HG03439 (cell line): ENCODE measurements around the gene LATS1.
"Not testable (repeated sequence)": the region's sequence is repeated elsewhere in the genome, so short reads cannot be mapped to it uniquely, and the experiment has no call there.

Experiments
- ATAC-seq: cut with Tn5 transposase; IDR thresholded peaks from one replicate; pipeline ENCODE4 v1.9.1; 2021; ENCODE audit warnings: mild to moderate bottlenecking, moderate library complexity; ENCODE audit not compliant: unreplicated experiment

Gene LATS1

GRCh38 chr6:149729824-149730223 is 11.9 kb upstream of the LATS1 start:
- no peak for ATAC-seq

GRCh38 chr6:149728499-149729234 is 10.8 kb upstream of the LATS1 start:
- ATAC-seq, result no peak

GRCh38 chr6:149727793-149728498 is 10.0 kb upstream of the LATS1 start:
- ATAC-seq, result no peak

DNA sequence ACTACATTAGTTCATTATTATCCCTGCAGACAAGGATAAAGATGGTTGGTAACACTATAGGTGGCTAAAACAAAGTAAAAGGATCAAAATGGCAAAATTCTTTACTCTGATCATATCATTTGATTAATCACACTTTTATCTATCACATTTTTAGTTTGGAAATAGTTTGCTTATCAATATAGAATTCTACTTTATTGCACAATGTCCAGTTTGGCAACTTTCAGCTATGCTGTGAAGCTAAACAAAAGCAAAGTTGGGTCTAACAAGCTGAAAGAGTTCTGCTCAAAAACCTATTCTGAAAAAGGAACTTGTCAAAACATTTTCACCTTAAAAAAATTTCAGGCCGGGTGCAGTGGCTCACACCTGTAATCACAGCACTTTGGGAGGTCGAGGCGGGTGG is 7.9 kb upstream of the LATS1 start:
- no peak for ATAC-seq

DNA sequence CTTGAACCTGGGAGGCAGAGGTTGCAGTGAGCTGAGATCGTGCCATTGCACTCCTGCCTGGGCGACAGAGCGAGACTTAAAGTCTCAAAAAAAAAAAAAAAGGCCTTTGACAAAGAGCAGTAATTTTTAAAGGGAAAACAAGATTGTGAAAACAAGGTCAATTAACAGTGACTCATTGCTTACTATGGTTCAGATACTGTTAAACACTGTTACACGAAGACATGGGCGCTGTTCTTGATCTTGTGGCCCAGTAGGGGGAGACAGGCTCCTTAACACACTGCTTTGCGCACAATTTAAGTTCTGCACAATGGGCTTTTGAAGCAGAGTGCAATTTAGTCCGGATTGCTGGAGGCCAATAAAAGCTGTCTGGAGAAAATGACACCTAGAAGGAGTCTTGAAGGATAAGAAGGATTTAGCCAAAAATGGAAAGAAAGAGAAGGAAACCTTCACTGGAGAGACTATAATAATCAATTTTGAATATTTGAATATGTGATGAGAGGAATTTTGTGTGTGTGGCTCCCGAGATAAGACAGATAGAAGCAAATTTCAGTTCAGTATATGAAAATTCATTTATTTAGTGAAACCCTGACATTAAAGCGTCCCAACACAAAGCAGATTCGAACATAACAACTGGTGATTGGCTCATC is 6.0 kb upstream of the LATS1 start:
- no peak for ATAC-seq

DNA sequence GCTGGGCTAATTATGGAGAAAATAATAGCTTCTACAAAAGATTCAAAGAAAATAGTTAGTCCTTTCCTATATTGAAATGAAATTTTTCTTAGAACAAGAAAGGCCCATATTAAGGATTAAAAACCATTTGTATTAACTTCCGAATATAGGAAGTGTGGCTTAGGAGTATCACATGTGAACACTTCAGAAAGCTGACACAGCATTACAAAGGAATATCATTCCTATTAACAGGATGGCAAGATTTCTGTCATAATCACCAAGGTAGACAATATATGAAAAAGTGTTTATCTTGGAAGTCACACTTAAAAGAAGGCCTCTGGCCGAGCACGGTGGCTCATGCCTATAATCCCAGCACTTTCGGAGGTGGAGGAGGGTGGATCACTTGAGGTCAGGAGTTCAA is 5.4 kb upstream of the LATS1 start:
- no peak for ATAC-seq

DNA sequence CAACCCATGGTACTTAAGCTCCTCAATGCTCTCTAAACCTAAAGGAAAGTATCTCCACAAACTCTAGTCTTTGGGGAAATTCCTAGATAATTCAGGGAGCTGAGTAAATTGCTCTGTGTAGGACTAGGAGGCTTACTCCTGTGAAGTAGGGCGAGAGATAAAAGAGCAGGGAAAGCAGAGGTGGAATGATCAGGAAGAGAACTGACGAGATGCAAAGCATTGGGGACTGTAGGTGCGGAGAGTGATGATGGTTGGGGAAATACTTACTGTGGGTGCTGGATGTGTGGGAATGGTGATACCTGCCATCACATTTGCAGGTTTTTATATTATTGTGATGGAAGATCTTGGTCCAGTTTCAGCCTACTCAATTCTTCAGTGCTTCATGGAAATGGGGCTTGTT is 1.6 kb upstream of the LATS1 start:
- no peak for ATAC-seq

DNA sequence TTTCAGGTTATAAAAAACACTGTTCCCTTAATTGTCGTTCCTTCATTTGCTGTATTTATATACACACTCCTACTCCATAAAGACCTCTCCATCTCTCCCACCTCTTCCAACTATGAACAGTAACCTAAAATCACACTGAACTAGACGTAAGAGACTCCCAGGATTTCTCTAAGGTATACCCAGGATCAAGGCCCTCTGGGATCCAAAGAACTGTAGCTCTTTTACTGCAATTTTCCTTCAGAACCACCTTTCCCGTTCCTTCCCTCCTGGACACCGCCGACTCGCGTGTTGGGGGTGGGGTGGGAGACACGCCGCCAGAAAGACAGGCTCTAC is 680 bp downstream of the LATS1 start:
- no peak for ATAC-seq

- ATAC-seq, result no peak
These were observed 1.5 kb downstream of the LATS1 start for GRCh38 chr6:149716181-149716963.

DNA sequence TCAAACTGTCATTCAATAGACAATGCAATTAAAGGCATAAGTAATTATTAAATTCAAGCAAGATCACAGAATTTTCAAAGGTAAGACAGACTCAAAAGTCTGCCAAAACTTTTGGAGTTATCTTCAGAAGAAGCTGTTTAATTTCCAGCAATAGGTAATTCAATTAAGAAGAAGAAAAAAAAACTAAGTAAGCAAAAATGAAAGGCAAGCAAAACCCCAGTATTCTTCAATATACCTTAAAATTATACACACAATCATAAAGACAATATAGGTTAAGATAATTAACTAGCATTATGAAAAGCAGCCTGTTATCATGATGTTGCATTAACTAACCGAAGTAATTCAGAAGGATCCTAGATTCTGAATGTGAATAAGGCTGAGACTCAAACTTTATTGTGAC is 3.5 kb downstream of the LATS1 start:
- ATAC-seq, result no peak

GRCh38 chr6:149711711-149712110 is 6.2 kb downstream of the LATS1 start:
- no peak for ATAC-seq

- ATAC-seq, result no peak
These were observed 16.2 kb downstream of the LATS1 start for GRCh38 chr6:149701714-149702113.

DNA sequence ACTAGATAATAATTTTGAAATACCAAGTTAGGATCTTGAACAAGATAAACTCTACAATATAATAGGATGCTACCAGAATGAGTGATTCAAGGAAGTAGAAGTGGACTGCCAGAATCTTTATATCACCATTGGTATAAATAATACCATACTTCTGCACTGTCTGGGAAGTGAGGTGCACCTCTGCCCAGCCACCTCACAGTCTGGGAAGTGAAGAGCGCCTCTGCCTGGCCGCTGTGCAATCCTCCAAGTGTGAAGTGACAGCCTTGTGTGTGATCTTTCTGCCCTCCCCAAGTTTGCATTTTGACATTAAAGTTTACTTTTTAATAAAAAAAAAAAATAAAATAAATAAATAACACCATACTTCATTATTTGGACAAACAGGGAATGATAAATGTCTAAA is 18.8 kb downstream of the LATS1 start:
- no peak for ATAC-seq

DNA sequence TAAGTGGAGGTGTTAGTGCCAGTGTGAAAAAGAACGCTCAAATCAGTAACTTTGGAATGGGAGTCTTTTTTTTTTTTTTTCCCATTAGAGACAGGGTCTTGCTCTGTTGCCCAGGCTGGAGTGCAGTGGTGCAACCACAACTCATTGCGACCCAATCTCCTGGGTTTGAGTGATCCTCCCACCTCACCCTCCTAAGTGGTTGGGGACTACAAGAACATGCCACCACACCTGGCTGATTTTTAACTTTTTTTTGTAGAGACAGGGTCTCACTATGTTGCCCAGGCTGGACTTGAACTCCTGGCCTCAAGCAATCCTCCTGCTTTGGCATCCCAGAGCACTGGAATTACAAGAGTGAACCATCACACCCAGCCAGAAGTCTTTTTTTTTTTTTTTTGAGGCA is 19.7 kb downstream of the LATS1 start:
- ATAC-seq, result no peak

DNA sequence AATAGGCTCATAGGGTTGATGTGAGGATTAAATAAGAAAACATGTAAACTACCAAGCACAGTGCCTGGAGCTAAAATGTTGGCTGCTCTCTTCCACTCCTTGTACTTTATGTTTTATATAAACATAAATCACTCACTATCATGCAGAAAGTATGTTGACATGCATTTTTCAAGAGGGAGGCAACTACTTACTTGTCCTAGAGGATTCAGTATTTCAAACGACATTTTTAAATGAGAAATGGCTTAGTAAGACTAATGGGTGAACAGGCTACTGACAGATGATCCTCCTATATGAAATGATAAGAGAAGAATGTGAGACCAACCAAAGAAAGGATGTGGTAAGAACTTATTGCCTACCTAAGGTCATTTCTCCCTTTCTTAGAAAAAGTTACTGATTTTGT is 21.0 kb downstream of the LATS1 start:
- ATAC-seq, result no peak

DNA sequence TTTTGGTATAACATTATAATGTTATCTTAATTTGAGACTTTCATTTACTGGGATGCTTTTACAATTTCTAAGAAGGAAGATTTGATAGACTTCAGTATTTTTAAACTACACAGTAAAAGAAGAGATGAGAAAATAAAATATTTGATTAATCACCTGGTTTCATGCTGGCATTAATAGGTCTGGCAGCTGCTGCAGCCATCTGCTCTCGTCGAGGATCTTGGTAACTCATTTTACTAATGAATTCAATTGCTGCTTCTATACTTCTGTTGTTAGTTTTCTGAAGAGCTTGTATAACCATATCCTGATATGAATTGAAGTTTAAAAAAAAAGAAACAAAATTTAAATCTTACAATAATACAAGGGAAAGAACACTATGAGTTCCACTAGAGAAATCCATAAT is 23.0 kb downstream of the LATS1 start:
- ATAC-seq, result no peak

- ATAC-seq, result no peak
These were observed 26.7 kb downstream of the LATS1 start for GRCh38 chr6:149691201-149691600.

DNA sequence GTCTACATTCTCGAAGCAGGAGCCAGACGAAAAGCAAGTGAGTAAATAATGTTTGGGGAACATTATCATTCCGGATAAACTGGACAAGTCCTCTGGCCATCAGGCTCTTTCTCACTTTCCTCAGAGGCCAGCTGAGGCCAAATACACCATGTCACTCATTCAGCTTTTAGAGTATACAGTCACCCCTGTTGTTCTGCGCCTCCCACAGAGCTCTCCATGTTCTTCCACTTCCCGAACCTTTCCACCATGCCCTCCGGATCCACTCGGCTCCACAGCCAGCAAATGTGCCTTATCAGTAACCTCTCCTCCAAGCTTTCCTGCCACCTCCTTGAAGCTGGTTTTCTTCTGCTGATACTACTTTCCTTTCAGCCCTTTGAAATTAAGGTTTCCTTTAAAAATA is 31.7 kb downstream of the LATS1 start:
- ATAC-seq, result no peak

DNA sequence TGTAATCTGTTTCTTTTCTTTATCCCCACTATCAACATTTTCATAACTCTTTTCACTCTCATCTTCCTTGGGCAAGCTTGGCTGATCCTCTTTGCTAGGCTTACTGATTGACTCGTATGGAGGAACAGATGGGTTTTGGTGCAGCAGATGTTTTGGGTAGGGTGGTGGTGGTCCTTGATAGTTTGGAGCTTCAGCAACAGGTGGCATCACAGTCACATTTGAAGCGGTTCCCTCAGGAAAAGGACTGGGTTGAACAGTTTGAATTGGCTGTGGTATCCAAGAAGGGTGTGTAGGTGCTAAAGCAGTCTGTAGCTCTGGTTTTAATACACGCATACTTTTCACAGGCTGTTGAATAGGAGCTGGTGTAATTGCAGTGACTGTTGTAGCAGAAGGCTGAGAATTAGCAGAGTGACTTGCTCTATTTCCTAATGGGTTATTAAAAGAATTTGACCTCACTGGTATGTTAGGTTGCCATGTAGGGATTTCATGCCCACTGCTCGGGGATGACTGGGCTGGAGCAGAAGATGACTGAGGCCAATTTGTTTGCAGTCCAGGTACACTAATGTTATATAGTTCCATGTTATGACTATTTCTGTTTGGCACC is 34.5 kb downstream of the LATS1 start:
- no peak for ATAC-seq

- not testable (repeated sequence) for ATAC-seq
These were observed 36.1 kb downstream of the LATS1 start for GRCh38 chr6:149681845-149682244.

GRCh38 chr6:149681209-149681608 is 36.7 kb downstream of the LATS1 start:
- no peak for ATAC-seq
